ENCODE measurements around the gene FAM83B. TPM values are rescaled to one million over a fixed set of nuclear protein-coding genes. Genes with fewer than 3 reads are reported as not detected.

Gene FAM83B
- total RNA-seq, 1 donor from 2014 or later: 12.6 TPM

DNA sequence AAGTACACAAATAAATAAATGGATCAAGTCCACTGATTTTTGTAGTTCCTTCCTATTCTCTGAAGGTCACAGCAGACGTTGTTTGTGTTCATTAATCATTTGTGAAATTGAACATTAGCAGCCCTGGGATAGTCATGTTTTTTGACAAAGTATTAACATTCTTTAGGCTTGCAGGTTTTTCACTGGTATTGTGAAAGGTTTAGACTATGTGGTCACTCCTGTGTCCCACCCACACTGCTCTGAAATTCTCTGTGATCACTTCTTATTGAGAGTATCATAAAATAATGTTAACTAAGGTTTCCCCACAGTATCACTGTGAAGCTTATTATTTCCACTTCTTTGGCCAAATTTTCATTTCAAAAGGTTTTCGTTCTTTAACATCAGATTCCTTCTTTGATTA is 3.5 kb downstream of the FAM83B start:
- Mint-ChIP-seq H3K27me3 (ENCODE audit: low read depth) (peaks cover 6% of the 10 kb centered on the region), H3K36me3 (peaks cover 24% of the 10 kb centered on the region), H3K4me3 (no peak overlapping the region), H3K4me1 (peaks cover 32% of the 10 kb centered on the region), H3K9me3 (peaks cover 16% of the 10 kb centered on the region), H3K27ac (no peak overlapping the region)
- TF ChIP-seq, protein P1, sequence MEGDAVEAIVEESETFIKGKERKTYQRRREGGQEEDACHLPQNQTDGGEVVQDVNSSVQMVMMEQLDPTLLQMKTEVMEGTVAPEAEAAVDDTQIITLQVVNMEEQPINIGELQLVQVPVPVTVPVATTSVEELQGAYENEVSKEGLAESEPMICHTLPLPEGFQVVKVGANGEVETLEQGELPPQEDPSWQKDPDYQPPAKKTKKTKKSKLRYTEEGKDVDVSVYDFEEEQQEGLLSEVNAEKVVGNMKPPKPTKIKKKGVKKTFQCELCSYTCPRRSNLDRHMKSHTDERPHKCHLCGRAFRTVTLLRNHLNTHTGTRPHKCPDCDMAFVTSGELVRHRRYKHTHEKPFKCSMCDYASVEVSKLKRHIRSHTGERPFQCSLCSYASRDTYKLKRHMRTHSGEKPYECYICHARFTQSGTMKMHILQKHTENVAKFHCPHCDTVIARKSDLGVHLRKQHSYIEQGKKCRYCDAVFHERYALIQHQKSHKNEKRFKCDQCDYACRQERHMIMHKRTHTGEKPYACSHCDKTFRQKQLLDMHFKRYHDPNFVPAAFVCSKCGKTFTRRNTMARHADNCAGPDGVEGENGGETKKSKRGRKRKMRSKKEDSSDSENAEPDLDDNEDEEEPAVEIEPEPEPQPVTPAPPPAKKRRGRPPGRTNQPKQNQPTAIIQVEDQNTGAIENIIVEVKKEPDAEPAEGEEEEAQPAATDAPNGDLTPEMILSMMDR (IDR thresholded peaks at IDR 0.05; ENCODE audit: unreplicated experiment): no peak
- DNase-seq (ENCODE audit: low spot score in 2 of 2, unreplicated experiment in 2 of 2): no peak

DNA sequence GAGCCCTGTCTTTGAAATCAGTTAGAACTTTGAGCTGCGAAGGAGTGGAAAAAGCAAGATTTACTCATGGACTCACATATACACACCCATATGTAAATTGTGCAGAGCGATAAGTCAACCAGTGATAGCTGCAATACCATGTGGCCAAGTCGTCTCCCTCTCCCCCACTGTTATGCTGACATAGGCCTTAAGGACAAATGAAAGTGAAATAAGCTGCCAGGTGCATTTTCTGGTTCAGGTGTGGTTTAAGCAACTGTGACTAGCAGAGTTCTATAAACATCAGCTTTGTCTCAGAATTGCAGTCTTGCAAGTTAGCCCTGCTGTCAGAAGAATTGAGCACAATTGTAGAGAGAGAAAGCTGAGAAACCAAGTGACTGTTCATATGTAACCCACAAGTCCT is 9.6 kb downstream of the FAM83B start:
- H3K4me3 Mint-ChIP-seq: no peak overlapping the region
- no peak for DNase-seq (ENCODE audit: low spot score in 2 of 2, unreplicated experiment in 2 of 2)
- TF ChIP-seq, protein P1 (IDR thresholded peaks at IDR 0.05; ENCODE audit: unreplicated experiment): no peak
- H3K36me3 Mint-ChIP-seq: peaks cover 18% of the 10 kb centered on the region
- H3K27me3 Mint-ChIP-seq (ENCODE audit: low read depth): no peaks in the 10 kb centered on the region
- H3K27ac Mint-ChIP-seq: peak overlapping the region; percentile 39
- peaks cover 8% of the 10 kb centered on the region for H3K4me1 Mint-ChIP-seq
- peaks cover 16% of the 10 kb centered on the region for H3K9me3 Mint-ChIP-seq

DNA sequence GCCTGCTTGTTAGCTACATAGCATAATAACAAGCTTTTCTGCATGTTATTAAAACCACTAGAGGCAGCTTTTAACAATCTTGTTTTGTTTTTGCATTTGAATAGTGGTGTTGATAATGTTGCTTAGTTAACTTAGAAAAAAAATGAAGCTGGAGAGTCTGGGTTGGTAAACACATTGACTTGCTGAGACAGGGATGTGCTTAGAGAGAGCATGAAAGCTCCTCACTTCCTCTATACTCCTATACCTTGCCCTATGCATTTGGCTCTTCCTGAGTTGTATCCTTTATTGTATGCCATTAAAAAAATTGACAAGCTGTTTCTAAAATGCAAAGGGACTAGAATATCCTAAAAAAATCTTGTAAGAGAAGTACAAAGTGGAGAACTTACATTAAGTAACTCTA is 13.6 kb downstream of the FAM83B start:
- Mint-ChIP-seq H3K9me3 (no peaks in the 10 kb centered on the region), H3K4me1 (peaks cover 14% of the 10 kb centered on the region), H3K4me3 (no peak overlapping the region), H3K27ac (no peak overlapping the region), H3K36me3 (no peaks in the 10 kb centered on the region), H3K27me3 (ENCODE audit: low read depth) (no peaks in the 10 kb centered on the region)
- no peak for DNase-seq (ENCODE audit: low spot score in 2 of 2, unreplicated experiment in 2 of 2)
- TF ChIP-seq, protein P1 (IDR thresholded peaks at IDR 0.05; ENCODE audit: unreplicated experiment): no peak

DNA sequence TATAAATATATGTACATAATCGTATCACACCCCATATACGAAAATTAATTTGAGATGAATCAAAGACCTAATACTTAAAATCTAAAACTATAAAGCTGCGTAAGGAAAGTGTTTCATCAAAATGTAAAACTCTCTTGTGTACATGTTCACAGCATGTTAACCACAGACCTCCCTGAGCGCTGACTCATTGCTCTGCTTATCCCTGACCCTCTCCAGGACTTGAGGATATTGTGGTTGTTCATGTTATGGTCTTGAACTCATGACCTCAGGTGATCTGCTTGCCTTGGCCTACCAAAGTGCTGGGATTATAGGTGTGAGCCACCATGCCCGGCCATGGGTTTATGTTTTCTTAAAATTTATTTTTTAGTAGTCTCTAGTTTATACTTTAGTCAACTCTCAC is 14.2 kb downstream of the FAM83B start:
- no peak overlapping the region for H3K27ac Mint-ChIP-seq
- H3K4me1 Mint-ChIP-seq: peaks cover 19% of the 10 kb centered on the region
- H3K9me3 Mint-ChIP-seq: no peaks in the 10 kb centered on the region
- H3K27me3 Mint-ChIP-seq (ENCODE audit: low read depth): no peaks in the 10 kb centered on the region
- no peak for DNase-seq (ENCODE audit: low spot score in 2 of 2, unreplicated experiment in 2 of 2)
- H3K36me3 Mint-ChIP-seq: no peaks in the 10 kb centered on the region
- TF ChIP-seq, protein P1 (IDR thresholded peaks at IDR 0.05; ENCODE audit: unreplicated experiment): no peak
- H3K4me3 Mint-ChIP-seq: no peak overlapping the region

DNA sequence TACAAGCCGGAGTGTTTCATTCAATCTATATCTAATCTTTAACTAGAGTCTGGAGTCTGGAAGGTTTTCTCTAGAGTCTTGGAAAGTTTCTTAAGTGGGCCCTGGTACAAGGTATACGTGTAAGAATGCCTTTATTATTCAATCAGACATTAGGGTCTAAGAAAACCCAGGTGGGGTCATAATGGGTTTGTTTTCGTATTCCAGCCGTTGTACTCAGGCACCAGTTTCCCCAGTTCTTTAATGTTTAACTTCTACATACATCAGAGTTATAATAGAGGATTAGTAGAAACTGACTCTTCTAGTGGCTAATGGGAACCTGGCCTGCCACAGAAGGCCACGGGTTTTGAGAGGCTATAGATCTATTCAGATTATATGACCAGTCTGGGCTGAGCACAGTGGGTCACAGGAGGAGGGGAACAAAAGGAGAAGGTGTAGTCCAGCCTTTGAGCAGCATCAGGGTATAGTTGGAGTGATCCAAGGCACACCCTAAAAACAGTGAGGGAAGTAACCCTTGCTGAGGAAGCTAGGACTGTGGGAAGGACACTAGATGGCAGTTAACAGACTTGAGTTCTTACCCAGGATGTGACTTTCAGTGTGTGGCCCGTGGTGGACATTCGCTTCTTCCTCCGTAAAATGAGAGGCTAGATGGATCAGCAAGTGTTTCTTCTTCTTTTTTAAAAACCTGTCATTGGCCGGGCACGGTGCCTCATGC is 15.5 kb downstream of the FAM83B start:
- Mint-ChIP-seq H3K4me1 (peaks cover 15% of the 10 kb centered on the region), H3K27ac (peak overlapping the region; percentile 23), H3K27me3 (ENCODE audit: low read depth) (no peaks in the 10 kb centered on the region), H3K4me3 (no peak overlapping the region), H3K36me3 (no peaks in the 10 kb centered on the region), H3K9me3 (no peaks in the 10 kb centered on the region)
- TF ChIP-seq, protein P1 (IDR thresholded peaks at IDR 0.05; ENCODE audit: unreplicated experiment): no peak
- no peak for DNase-seq (ENCODE audit: low spot score in 2 of 2, unreplicated experiment in 2 of 2)

All from mesothelial cell of epicardium (in vitro differentiated cells).